Pons (tissue), 1 donor: ENCODE results near the gene KCNK1.

Experiments
- DNase-seq: peaks from one replicate; pipeline ENCODE4 v3.0.0-alpha.2; 2016; ENCODE audit warnings: low spot score

KCNK1 gene

GRCh38 chr1:233638513-233638912 is 24.6 kb downstream of the KCNK1 start:
- DNase-seq = no peak

GRCh38 chr1:233639611-233640010 is 25.7 kb downstream of the KCNK1 start:
- DNase-seq = no peak

GRCh38 chr1:233640179-233640578 is 26.3 kb downstream of the KCNK1 start:
- DNase-seq = no peak

- no peak for DNase-seq
These were observed 27.1 kb downstream of the KCNK1 start for GRCh38 chr1:233641029-233641428.

GRCh38 chr1:233647073-233647472 is 33.2 kb downstream of the KCNK1 start:
- DNase-seq = no peak

- DNase-seq = no peak
These were observed 33.7 kb downstream of the KCNK1 start for GRCh38 chr1:233647636-233648035.

GRCh38 chr1:233651061-233651460 is 37.2 kb downstream of the KCNK1 start:
- no peak for DNase-seq

- no peak for DNase-seq
These were observed 37.8 kb downstream of the KCNK1 start for GRCh38 chr1:233651563-233652233.

GRCh38 chr1:233652526-233652925 is 38.6 kb downstream of the KCNK1 start:
- DNase-seq = no peak

- no peak for DNase-seq
These were observed 40.9 kb downstream of the KCNK1 start for GRCh38 chr1:233654658-233655280.

GRCh38 chr1:233655301-233655740 is 41.4 kb downstream of the KCNK1 start:
- DNase-seq = no peak

- DNase-seq = peak; percentile 35
These were observed 42.2 kb downstream of the KCNK1 start for GRCh38 chr1:233656032-233656635.

GRCh38 chr1:233656687-233657086 is 42.8 kb downstream of the KCNK1 start:
- DNase-seq = no peak

GRCh38 chr1:233657466-233657865 is 43.6 kb downstream of the KCNK1 start:
- DNase-seq = no peak

- DNase-seq = no peak
These were observed 45.6 kb downstream of the KCNK1 start for GRCh38 chr1:233659495-233659894.

- DNase-seq = no peak
These were observed 47.7 kb downstream of the KCNK1 start for GRCh38 chr1:233661376-233662159.

- DNase-seq = no peak
These were observed 48.8 kb downstream of the KCNK1 start for GRCh38 chr1:233662575-233663304.

- no peak for DNase-seq
These were observed 50.3 kb downstream of the KCNK1 start for GRCh38 chr1:233664253-233664652.

- no peak for DNase-seq
These were observed 51.1 kb downstream of the KCNK1 start for GRCh38 chr1:233664804-233665574.

GRCh38 chr1:233665575-233666270 is 51.8 kb downstream of the KCNK1 start:
- DNase-seq = no peak

GRCh38 chr1:233667741-233668140 is 53.8 kb downstream of the KCNK1 start:
- no peak for DNase-seq
